Hepatocyte (in vitro differentiated cells): Measurements from ENCODE around the gene ARMC5.

Experiments
- CTCF ChIP-seq: fragments of 200-600 bp; sonication (generic); IDR thresholded peaks from 2 replicates; pipeline ENCODE4 v1.5.1; 2016; ENCODE audit warnings: antibody characterized with exemption, mild to moderate bottlenecking; ENCODE audit not compliant: poor library complexity
- EZH2 ChIP-seq: fragments of 200-600 bp; sonication (generic); IDR thresholded peaks from 2 replicates; pipeline ENCODE4 v1.6.1; 2016; ENCODE audit warnings: antibody characterized with exemption, mild to moderate bottlenecking, borderline replicate concordance
- EZH2phosphoT487 ChIP-seq: fragments of 200-600 bp; sonication (generic); IDR thresholded peaks from one replicate; pipeline ENCODE4 v1.6.1; 2018; ENCODE audit warnings: antibody characterized with exemption, mild to moderate bottlenecking, low read depth, moderate library complexity; ENCODE audit not compliant: unreplicated experiment, severe bottlenecking

GRCh38 chr16:31478956-31479355, 19.7 kb downstream of the ARMC5 start:
- TF ChIP-seq CTCF (no peak), EZH2phosphoT487 (no peak), EZH2 (no peak)
